ENCODE results near the gene PAMR1.

PAMR1 gene

GRCh38 chr11:35403765-35404387, 121.5 kb downstream of the PAMR1 start:
- no peak for DNase-seq (ENCODE audit: low spot score)

- no peak for DNase-seq (ENCODE audit: low spot score)
These were observed 122.4 kb downstream of the PAMR1 start for GRCh38 chr11:35402751-35403660.

GRCh38 chr11:35398881-35399280, 126.5 kb downstream of the PAMR1 start:
- DNase-seq (ENCODE audit: low spot score) = no peak

- no peak for DNase-seq (ENCODE audit: low spot score)
These were observed 130.5 kb downstream of the PAMR1 start for GRCh38 chr11:35394941-35395340.

GRCh38 chr11:35393098-35393497, 132.3 kb downstream of the PAMR1 start:
- peak; percentile 87 for DNase-seq (ENCODE audit: low spot score)

- DNase-seq (ENCODE audit: low spot score) = peak; percentile 54
These were observed 133.3 kb downstream of the PAMR1 start for GRCh38 chr11:35391922-35392688.

- no peak for DNase-seq (ENCODE audit: low spot score)
These were observed 134.4 kb downstream of the PAMR1 start for GRCh38 chr11:35390737-35391682.

- no peak for DNase-seq (ENCODE audit: low spot score)
These were observed 135.4 kb downstream of the PAMR1 start for GRCh38 chr11:35389897-35390465.

- DNase-seq (ENCODE audit: low spot score) = no peak
These were observed 136.3 kb downstream of the PAMR1 start for GRCh38 chr11:35389112-35389511.

- DNase-seq (ENCODE audit: low spot score) = no peak
These were observed 137.4 kb downstream of the PAMR1 start for GRCh38 chr11:35388061-35388460.

- DNase-seq (ENCODE audit: low spot score) = no peak
These were observed 138.1 kb downstream of the PAMR1 start for GRCh38 chr11:35387111-35387982.

- no peak for DNase-seq (ENCODE audit: low spot score)
These were observed 141.5 kb downstream of the PAMR1 start for GRCh38 chr11:35383953-35384352.
